HG03064 (cell line): ENCODE measurements around the gene PEX10.

Source experiments
- ATAC-seq: cut with Tn5 transposase; IDR thresholded peaks from one replicate; pipeline ENCODE4 v1.9.1; 2021; ENCODE audit warnings: low read depth; ENCODE audit not compliant: unreplicated experiment

Gene PEX10

DNA sequence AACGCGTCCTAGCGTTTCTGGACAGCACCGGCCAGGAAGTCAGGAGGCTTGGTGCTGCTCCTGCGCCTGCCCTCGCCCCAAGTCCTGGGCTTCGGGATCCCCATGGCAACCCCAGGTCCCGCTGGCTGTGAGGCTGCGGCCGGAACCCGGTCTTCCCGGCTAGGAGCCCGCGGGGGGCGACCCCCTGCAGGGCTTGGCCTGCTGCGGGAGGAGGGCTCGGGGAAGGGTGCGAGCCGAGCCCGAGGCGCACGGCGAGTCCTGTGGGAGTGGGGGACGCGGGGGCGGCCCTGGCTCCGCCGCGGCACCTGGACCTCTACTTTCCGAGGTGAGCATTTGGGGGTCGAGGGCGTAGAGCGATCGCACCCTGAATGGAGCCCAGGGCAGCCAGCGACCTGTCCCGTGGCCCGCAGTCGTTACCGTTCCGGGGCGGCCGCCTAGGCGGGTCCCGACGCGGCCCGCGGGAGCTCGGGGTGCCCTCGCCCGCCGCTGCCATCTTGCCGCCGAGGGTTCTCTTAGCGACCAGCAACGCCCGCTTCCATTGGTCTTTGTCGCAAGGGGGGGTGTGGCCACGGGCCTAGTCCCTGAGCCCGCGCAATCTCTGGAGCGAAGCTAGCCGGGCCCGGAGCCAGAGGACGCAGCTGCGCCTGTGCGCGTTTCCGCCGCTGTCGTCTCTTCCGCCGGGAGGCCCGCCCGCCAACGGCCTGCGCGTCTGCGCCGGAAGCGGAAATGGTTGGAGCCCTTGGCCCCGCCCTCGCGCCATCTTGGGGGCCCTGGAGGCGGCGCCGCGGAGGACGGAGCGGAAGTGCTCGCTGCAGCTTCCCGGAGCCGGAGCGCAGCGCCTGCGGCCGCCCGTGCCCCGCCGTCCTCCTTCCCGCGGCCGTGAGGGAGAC lies 21.1 kb downstream of the PEX10 start, which contains the start of the genes MORN1 and RER1:
Gene MORN1 (minus strand): TSS at position 514 of the 890 bp plus-strand sequence. CDS start 21 bp downstream, at position 493.
Gene RER1 (plus strand): TSS at position 801 of the 890 bp plus-strand sequence. CDS start 3,950 bp downstream, outside the sequence.
- ATAC-seq = peak; percentile 78

DNA sequence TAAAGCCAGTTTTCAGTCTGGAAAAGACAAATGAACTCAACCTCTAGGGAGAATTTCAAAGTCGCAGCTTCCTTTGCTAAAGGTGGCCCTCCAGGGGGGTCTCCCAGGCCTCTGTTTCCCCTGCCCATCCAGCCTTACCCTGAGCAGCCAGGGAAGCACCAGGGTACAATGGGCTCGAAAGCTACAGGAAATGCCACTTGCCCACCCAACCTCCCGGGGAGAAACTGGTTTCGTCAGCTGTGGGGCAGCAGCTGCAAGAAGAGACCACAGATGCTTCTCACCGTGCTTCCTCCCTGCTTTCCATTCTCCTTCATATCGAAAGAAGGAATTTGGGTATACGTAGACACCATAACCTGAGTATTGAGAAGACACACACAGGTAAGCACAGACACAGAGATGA lies 22.7 kb downstream of the PEX10 start:
- no peak for ATAC-seq

DNA sequence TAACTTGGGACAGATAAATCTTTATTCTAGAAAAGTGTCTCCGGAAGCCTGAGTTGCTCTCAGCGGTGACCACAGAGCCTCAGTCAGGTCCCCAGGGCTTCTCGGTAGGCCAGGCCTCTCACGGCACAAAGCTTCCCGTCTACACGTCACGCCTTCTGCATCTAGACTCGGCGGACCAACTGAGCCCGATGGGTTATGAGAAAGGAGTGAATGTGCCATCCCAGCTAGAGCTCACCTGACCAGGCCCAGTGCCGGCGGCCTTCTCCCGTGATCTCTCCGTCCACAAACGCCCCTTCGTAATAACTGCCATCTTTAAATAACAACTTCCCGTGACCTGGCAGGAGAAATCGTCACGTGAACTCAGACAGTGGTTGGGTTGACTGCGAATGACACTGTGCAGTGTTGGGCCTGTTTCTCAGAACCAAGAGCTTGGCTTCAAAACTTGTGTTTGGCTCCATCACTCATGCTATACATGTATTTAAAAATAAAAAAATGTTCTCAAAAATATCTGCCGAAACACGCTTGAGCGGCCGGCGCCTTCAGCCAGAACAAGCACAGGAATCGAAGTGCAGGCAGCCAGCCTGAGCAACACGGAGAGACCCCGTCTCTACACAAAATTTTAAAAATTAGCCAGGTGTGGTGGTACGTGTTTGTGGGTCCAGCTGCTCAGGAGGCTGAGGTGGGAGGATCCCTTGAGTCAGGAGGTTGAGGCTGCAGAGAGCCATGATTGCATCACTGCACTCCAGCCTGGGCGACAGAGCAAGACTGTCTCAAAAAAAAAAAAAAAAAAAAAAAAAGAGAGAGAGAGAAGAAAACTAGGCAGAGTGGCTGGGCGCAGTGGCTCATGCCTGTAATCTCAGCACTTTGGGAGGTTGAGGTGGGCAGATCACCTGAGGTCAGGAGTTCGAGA lies 24.1 kb downstream of the PEX10 start:
- ATAC-seq = no peak

DNA sequence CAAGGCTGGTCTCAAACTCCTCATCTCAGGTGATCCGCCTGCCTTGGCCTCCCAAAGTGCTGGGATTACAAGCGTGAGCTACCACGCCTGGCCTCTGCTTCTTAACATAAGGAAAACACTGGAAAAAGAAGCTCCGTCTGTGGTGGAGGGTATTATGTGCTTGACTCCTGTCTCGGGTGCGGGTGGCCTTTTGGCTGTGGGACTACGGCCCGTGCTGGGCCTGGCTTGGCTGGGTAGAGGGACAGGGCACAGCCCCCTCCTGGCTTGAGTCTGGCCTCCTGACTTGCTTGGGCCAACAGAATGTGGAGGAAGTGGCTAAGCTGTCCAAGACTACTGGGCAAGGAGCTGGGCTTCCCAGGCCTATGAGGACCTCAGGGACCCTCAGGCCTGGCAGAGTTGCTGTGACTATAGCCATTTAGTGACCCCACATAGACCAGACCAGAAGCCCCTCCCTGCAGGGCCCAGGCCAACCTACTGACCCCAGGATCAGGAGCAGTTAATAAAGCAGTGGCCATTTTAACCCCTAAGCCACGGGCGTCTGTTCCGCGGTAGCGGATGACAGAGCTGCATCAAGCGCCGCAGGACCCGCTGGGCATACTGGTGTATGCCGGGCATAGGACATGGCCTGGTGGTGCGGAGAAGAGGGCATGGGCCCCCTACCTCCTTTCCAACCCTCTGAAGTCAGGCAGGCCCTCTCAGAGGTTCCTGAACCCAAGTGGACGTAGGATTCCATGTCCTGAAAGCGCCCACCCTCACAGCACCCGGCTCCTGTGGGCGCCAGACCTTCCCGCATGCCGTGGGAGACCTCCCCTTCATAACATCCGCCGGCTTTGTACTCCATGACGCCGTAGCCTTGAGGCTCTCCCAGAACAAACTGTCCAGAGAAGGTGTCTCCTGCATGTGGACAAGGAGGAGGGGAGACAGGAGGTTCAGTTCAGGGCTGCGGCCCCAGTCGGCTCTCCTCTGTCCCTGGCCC lies 25.4 kb downstream of the PEX10 start:
- no peak for ATAC-seq

DNA sequence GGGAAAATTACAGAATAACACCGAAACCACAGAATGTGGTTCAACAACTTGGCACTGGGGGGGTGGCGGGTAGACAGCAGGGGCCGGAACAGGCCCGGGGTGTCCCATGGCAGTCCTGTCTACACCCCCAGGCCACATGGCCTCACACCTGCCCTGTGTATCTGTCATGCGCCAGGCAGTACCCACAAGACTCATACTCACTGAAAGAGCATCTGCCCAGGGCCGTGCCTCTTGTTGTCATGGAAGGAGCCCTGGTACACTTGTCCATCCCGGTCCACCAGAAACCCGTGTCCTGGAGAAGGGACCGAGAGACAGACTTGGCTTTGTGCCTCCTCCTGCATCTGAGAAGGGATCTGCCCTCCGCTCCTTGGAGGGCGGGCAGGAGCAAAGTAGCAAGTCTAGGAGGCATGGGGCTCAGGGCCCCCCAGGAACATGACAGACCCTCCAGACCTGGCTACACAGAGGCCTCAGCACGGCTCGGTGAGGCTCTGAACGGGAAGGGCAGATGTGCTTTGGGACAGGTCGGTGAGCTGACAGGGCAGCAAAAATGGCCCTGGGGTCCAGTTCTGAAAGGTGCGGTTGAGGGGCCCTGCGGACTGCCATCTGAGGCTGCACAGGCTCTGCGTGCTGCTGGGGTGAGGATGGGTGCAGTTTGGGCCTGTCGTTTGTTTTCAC lies 26.6 kb downstream of the PEX10 start:
- no peak for ATAC-seq

DNA sequence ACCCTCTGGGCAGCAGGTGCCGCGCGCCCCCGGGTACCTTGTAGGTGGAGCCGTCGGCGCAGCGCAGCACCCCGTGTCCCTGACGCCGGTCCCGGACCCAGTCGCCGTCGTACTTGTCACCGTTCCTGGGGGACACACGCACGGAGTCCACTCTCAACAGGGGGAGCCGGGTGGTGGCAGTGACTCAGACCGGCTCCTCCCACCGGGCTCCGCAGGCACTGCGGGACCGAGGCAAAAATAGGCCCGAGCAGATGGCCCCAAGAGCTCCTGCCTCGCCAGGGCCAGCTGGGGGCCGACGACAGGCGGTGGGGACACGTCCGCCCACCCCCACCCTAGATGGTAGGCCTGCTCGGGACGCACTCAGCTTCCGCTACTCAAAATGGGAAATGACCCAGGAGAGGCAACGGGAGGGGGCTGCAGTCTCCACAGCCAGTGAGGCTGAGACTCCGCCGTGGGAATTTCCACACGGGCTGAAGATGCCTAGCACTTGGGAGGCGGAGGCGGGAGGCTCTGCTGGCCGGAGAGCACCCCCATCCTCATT lies 27.4 kb downstream of the PEX10 start:
- ATAC-seq = no peak

DNA sequence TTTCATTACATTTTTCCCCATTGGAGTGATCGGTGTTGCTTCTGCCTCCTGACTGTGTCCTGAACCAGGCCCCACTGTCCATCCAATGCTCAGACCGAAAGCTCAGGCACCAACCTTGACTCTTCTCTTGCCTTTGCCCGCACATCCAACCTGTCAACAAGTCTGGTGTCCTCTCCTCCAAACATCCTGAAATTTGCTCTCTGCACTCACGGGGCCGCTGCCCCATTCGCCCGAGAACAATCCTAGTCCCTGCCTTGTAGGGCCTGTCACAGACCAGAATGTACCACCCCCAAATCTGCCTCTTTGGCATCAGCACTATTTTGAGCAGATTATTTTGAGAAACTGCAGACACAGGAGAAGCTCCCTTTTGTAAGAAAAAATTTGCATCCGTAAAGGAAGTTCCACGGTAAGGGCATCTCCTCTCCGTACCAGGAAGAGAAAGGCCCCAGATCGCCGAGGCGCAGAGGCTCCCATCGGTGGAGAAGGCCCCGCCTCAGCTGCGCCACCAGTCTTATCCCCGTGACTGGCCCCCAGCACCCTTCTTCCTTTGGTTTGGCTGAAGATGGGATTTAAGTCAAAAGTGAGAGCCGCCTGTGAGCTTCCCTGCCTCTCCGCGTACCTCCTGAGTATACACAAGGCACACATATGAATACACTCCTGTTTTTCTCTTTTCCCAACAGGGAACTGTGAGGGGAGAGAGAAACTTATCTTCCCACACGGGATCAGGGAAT lies 28.1 kb downstream of the PEX10 start:
- no peak for ATAC-seq

DNA sequence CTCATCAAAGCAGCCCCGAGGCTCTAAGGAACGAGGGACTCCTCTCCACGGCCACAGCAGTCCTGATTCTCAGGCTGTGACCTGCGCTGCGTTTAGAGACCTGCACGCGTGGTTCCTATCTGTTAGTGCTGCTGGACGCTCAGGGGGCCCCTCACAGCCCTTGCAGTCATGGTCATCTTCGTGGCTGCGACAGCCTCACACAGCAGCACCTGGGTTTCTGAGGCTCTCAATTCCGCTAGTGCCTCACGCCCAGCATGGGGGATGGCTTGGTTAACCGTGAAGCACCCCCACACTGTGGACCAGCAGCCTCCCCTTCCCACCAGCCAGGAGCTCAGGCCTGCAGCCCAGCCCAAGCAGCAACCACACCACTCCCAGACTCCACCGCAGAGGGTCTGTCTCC lies 28.8 kb downstream of the PEX10 start:
- no peak for ATAC-seq

DNA sequence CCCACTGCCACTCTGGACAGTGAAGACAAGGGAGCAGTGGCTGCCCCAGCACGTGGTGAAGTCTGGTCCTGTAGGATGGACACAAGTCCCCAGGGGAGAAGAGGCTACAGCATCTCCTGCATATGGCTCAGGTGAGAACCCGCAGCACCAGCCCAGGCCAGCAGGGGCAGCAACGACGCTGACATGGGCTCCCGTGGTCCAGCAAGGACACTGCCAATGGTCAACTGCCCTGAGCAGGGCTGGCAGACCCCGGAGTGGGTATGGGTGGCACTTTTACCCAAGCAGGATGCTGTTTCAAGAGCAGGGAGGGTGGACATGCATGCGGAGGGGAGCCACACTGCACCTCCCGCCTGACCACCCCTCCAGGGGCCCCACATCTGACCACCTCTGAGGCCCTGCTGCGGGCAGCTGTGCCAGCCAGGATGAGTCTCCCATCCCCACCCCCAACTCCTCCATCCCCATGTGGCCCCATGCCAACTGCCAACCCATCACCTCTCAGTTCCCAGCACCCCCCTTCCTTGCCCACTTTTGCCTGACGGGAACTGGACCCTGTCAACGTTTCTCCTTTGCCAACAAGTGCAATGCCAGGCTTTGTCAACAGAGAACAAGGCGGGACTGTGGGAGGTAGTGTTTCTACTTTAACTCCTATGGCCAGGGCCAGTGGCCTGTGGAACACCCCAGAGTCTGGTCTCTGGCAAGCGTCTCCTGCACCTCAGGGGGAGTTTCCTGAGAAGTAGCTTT lies 29.6 kb downstream of the PEX10 start:
- ATAC-seq = no peak

DNA sequence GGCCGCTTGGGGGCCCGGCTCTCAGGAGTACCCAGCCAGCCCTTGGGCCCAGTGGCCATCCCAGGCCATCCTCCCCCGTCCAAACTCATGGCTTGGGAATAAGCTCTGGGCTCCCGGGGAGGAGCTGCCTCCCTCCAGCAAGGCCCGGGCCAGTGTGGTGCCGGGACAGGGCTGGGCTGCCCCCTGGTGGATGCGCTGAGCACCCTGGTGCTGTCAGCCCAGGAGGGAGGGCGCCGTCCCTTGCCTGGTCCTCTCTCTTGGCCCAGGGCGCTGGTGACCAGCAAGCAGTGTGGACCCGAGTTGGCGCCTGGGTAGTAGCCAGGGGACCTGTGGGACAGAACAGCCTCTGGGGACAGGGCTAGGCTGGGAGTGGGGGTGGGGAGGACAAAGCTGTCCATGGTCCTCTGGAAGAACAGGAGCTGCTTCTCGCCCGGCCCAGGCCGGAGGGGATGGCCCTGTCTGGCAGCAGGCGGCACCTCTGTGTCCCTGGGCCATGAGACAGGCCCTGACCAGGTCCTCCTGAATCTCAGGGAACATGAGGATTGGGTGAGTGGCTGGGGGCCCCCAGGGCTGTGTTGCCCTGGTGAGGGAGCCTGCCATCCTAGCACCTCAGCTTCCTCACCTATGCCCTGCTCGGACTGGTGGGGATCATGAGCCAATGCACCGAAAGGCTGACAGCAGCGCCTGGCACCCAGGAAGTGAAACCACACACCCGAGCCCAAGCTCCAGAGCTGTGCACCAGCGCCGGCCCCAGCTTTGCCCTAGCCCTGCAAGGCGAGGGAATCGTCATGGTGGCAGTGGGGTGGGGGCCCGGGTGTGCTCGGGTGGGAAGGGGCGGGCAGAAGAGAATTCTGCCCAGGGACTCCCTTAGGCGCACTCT lies 30.4 kb downstream of the PEX10 start:
- ATAC-seq = no peak

DNA sequence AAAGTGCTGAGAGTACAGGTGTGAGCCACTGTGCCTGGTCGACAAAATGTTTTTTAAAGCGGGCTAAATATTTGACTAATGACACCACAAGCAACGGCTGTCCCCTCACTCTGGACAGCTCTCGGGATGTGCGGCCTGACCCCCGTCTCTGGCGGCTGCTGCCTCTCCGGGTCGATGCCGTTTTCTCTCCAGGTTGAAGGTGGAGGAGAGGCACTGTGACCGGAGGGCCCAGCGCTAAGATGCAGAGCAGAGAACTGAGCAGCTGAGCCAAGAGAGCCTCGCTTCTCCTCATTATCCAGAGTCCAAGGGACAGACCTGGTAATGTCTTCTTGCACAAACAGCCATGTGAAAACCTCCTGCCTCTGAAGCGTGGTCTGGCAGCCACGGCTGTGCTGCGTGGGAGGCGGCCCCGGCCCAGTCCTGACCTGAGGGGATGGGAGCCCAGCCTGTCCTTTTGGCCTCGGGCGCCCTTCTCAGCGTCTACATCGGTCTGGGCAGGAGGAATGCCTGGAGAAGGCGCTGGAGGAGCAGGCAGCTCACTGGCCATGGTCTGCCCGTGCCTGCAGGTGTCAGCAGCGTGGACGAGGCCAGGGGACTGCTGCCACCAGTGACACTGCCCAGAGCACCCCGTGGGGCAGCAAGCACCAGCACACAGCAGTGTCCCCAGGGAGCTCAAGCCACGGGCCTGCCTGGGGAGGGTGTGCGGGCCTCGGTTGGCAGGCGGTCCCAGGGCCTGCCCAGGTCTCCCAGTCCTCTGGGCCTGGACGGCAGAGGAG lies 31.4 kb downstream of the PEX10 start:
- ATAC-seq = no peak

DNA sequence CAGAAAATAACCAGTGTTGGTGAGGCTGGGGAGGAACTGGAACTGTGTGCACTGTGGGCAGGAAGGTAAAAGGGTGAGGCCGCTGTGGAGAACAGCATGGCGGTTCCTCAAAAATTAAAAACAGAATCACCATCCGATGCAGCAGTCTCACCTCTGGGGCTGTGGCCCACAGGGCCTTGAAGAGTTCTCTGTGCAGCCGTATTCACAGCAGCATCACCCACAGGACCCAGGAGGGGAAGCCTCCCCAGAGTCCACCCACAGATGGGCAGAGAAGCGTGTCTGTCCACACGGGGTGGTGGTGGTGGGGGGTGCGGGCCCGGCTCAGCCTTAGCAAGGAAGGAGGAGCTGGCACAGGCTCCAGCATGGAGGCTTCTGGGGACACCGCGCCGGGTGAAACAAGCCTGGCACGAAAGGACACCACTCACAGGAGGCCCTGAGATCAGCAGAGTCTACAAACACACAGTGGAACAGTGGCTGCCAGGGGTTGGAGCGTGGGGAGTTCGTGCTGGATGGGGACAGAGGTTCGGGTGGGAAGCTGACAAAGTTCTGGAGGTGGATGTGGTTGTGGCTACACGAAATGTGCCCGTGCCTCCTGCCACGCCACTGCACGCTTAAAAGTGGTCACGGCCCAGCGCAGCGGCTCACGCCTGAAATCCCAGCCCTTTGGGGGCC lies 32.5 kb downstream of the PEX10 start:
- ATAC-seq = no peak

DNA sequence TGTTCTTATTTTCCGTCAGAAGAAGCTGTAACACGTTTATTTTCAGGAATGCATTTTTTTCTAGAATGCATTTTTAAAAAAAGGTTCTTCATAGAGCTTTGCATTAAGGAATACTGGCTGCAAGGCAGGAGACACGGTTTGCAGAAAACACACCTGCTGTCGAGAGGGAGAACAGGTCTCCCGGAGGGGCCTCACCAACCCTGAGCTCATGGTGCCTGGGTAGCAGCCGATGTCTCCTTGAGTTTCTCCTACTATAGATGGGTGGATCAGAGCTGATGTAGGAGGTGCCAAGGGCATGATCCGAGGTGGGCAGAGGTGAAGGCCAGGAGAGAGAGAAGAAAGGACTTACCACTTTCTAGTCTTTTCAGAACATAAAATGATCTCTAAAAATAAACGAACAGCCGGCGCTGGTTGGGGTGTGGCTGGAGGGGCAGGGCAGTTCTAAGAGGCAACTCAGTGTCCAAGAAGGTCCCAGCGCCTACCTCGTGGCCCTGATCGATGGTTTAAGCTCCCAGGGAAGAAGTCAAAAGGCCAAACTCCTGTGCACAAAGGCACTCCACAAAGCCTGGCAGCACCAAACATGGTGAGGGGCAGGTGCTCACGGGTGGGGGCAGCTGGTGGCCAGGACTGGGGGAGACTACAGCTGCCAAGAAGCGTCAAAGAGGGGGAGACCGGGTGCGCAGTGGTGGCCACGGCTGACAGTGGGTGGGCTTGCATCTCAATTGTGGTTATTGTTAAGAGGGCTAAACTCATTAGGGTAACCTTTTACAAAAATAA lies 33.2 kb downstream of the PEX10 start:
- ATAC-seq = no peak

DNA sequence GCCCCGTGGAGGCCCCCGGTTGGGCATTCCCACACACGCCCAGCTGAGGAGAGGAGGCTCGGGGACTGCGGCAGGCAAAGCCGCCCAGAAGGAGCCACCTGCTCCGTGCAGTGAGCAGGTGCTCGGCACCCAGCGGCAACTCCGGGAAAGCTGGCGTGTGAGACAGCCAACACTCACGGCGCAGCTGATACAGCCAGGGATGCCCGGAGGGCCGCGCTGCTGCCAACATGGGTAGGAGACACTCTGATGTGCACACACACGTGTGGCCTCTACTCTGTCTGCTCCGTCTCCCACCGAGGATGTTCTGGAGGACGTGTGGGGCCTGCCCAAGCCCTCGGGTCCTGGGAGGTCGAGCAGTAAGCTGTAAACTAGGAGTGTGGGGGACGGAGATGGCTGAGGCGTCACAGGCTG lies 33.9 kb downstream of the PEX10 start:
- ATAC-seq = no peak
